GM12878 (cell line): Measurements from ENCODE around the gene LHFPL5.

ENCODE experiments used
- CTCF ChIP-seq, 3 experiments: IDR thresholded peaks in 2 of 3; conservative IDR thresholded peaks in 1 of 3; 2 replicates each; pipeline ENCODE4 v1.5.1; 2011; ENCODE audit warnings: low read depth in 3 of 3, low read length in 3 of 3, mild to moderate bottlenecking in 3 of 3, control low read depth in 2 of 3, moderate library complexity in 2 of 3, inconsistent platforms in 1 of 3, mixed read lengths in 1 of 3; ENCODE audit not compliant: control insufficient read depth in 2 of 3, insufficient read depth in 1 of 3; ENCODE audit errors: extremely low read depth in 1 of 3
- ESRRA ChIP-seq: IDR thresholded peaks from 2 replicates; pipeline ENCODE4 v1.6.1; 2012; ENCODE audit warnings: mild to moderate bottlenecking, low read length, improper control_type of control experiment
- MYC ChIP-seq: IDR thresholded peaks from 2 replicates; pipeline ENCODE4 v1.6.1; 2011; ENCODE audit warnings: mild to moderate bottlenecking, low read length, moderate library complexity, inconsistent platforms; ENCODE audit not compliant: insufficient read depth, insufficient replicate concordance, insufficient read length, severe bottlenecking

- no peak for TF ChIP-seq MYC
- no peak for TF ChIP-seq CTCF (IDR thresholded peaks at IDR 0.05 in 2 of 3, conservative IDR thresholded peaks at IDR 0.05 in 1 of 3; ENCODE audit: control insufficient read depth in 2 of 3, extremely low read depth in 1 of 3, insufficient read depth in 1 of 3, low read depth in 3 of 3, low read length in 3 of 3)
- TF ChIP-seq ESRRA, result no peak
Measured at GRCh38 chr6:35776364-35777215, 28.6 kb upstream of the LHFPL5 start, which contains the start of gene CLPSL2.
